NOMO-1 (cell line): ENCODE results near the gene NDUFA13.

ENCODE experiments used
- DNase-seq, 2 experiments: peaks; one replicate each; lab custom pipeline; 2025; ENCODE audit not compliant: unreplicated experiment in 2 of 2; lab: John Stamatoyannopoulos, UW

The NDUFA13 gene

DNA sequence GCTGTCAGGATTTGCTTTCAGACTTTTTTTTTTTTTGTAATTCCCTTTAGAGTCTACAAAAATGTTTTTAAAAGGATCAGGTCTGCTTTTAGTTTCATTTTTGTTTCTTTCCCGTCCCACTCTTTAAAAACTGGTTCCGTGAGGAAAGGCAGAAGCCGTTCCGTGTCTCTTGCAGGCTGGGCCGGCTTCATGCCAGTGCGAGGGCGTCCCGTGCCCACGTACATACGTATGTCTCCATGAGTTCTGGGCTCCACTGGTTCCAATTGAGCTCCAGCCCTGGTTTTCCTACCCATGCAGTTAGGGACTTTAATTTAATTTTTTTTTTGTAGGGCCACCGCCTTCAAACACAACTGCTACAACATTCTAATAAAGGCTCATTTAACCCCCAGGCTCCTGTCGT, 9.4 kb upstream of the NDUFA13 start:
- DNase-seq: no peak

DNA sequence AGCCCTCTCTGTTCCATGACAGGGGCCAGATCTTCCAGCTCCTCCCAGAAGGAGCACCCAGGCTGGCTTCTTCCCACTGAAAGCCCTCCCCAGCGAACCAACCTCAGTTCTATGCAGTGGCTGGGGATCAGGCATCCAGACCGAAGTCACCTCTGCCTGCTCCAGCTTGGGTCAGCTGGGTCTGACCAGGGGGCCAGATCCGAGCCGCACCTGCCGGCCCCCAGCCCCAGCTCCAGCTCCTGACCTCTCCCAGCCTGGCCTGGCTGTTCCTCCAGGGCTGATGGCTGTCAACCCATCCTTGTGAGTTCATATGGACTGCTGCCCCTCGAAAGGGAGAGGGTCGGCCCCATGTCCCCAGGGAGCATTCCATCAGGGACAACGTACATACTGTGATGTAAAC, 8.7 kb upstream of the NDUFA13 start:
- no peak for DNase-seq

DNA sequence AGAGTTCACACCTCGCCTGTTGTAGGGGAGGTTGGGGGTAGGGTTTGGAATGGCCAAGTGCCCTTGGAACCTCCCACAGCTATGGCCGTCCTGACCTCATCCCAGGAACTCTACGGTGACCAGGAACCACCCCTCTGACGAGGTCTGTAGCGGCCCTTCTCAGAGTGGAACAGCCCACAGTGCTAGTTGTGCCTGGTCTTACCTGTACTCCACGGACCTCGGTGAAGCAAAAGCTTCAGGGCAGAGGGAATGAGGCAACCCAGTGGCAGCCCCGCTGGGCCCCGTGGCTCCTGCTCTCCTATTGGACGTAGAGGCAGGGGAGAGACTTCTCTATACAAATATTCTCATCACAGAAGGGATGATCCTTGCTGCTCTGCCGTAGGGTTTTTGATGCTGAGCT, 7.8 kb upstream of the NDUFA13 start:
- no peak for DNase-seq

DNA sequence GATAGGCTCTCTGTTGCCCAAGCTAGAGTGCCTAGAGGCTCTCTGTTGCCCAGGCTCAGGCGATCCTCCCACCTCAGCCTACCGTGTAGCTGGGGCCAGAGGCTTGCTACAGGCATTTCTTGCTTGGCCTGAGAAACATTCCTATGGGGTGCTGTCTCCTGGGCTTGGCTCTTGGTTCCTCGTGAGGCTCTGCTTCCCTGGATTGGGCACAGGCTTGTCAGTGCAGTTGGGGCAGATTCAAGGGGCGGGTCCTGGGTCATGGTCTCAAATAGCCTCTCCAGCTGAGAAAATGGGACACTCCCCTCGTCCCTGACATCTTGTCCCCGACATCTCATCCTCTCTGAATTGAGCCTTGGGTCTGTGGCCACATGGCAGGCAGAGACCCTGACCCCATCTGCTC, 5.6 kb upstream of the NDUFA13 start:
- DNase-seq: no peak

DNA sequence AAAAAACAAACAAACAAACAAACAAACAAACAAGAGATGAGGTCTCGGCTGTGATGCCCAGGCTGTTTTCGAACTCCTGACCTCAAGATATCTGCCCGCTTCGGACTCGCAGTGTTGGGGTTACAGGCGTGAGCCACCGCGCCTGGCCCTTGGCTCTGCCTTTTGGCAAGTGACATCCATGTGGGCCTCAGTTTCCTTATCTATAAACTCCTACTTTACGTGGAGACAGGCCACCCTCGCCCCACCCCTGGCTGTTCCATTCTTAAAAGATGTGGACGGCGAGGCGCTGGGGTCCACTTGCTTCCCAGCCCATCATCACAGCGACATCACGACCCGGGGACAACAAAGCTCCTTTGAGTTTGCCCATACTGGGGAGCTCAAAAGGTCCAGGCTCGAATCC, 2.3 kb upstream of the NDUFA13 start:
- no peak for DNase-seq

DNA sequence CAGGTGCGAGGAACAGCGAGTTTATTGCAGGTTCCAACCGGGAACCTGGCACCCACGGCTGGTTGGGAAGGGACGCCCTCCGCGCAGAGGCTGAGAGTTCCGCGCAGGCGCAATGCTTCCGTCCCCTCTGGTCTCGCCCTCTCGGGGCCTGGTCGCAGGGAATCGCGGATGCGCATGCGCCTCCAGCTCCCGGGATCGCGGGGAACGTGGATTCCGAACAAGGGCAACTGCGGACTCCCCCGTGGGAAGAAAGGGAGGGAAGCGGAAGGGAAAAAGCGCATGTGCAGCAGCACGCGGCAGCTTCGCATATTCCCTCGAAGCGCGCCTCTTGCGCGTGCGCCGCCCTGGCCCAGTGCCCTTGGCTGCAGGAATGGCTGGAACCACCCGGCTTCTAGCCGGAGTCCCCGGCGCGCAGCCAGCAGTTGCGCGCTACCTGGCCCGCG, 1.8 kb upstream of the NDUFA13 start:
- DNase-seq: no peak

DNA sequence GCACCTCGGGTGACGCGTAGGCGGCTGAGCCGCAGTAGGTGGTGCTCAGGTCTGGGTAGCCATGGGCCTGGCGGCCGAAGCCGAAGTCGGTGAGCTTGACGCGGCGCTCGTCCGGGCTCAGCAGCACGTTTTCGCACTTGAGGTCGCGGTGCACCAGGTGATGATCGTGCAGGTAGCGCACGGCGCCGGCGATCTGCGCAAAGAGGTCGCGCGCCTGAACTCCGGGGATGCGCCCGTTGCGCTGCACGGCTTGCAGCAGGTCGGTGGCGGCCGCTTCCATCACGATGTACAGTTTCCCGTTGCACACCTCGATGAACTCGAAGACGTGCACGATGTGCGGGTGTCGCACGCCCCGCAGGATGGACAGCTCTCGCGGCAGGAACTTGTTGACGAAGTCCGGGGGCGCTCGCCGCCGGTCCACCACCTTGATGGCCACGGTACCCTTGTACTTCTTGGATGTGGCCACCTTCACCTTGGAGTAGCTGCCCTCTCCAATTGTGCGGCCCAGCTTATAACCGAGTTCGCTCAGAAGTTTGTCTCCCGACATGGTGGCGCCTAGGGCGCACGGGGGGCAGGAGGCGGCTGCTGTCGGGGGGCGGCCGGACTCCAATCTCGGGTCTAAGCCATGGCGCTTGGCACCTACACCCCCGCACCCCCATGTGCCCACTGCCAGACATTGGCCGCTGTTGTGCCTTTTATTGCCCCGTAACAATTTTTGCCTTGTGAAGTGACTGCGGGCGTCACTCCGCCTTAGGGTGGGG, 964 bp upstream of the NDUFA13 start, which contains the start of gene TSSK6:
Gene TSSK6, minus strand, starts transcription at position 668 of the 761 bp plus-strand sequence. Its CDS starts 121 bp downstream, at position 547.
- DNase-seq: no peak

DNA sequence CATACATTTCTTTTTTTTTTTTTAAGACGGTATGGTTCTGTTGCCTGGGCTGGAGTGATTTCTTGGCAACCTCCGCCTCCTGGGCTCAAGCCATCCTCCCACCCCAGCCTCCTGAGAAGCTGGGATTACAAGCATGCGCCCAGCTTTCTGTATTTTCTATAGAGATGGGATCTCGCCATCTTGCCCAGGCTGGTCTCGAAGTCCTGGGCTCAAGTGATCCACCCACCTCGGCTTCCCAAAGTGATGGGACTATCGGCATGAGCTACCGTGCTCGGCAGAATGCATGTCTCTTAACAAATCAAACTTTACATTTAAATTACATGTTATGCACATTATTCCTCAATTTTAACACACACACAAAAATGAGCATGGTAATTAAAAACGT, 1.2 kb downstream of the NDUFA13 start:
- no peak for DNase-seq

DNA sequence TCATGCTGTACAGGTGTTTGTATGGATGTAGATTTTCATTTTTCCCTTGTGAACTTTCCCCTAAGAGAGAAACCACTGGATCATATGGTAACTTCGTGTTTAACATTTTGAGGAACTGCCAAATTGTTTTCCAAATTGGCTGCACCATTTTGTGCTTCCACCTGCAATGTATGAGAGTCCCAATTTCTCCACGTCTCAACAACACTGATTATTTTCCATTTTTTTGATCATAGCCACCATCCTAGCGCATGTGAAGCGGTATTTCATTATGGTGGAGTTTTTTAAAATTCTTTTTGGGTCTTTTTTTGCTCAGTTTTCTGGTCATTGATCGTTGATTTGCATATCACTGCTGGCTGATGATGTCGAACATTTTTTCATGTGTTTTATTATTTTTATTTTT, 5.0 kb downstream of the NDUFA13 start:
- DNase-seq: no peak

DNA sequence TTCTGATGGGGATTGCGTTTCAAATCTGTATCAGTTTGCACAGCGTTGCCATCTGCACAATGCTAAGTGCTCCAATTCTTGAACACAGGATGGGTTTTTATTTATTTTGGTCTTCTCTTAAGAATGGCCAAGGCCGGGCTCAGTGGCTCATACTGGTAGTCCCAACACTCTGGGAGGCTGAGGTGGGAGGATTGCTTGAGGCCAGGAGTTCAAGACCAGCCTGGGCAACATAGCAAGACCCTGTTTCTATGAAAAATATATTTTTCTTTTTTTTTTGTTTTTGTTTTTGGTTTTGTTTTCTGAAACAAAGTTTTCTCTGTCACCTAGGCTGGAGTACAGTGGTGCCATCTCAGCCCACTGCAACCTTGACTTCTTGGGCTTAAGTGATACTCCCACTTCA, 7.2 kb downstream of the NDUFA13 start:
- DNase-seq: no peak

DNA sequence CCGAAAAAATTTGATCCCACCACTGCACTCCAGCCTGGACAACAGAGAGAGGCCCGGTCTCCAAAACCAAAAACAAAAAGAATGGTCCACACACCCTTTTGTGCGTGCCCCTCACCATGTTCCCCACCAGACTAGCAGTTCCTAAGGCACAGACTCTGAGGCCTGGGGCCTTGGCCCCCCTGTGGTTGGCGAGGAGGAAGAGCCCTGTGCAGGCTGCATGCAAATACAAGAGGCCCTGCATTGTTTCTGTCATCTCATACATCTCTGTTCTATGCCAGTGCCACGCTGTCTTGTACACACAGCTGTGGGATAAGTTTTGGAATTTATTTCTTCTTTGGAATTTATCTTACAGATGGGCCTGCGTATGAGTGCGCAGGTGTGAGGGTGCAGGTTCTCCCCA, 8.0 kb downstream of the NDUFA13 start:
- DNase-seq: no peak

DNA sequence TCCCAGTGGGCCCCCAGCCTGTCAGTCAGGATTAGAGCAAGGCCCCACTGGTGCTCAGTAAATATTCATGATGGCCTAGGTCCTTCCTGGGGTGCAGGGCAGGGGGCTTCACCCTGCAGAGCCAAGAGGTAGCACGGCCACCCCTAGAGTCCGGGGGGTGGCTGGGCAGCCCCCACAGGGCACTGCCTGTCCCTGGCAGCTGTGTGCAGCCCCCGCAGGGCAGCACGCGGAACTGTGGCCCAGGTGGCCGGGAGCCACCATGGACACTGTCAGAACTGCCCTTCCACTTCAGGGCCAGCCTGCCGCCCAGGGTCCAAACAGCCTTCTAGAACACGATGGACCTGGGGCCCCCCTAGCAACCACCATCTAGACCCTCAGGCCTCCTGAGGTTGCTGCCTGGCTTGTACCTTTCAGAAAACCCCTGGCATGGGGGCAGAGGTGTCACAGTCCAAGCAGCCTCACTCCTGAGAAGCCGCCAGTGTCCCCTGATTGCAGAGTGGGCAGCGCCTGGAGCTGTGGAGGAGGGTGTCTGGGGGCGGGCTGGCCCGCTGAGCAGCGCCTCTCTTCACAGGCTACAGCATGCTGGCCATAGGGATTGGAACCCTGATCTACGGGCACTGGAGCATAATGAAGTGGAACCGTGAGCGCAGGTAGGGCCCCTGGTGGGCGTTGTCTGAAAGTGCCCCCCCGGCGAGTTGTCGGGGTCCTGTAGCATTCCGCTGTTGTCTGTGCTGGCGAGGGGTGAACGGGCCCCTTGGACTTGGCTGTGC, 9.8 kb downstream of the NDUFA13 start:
- no peak for DNase-seq

DNA sequence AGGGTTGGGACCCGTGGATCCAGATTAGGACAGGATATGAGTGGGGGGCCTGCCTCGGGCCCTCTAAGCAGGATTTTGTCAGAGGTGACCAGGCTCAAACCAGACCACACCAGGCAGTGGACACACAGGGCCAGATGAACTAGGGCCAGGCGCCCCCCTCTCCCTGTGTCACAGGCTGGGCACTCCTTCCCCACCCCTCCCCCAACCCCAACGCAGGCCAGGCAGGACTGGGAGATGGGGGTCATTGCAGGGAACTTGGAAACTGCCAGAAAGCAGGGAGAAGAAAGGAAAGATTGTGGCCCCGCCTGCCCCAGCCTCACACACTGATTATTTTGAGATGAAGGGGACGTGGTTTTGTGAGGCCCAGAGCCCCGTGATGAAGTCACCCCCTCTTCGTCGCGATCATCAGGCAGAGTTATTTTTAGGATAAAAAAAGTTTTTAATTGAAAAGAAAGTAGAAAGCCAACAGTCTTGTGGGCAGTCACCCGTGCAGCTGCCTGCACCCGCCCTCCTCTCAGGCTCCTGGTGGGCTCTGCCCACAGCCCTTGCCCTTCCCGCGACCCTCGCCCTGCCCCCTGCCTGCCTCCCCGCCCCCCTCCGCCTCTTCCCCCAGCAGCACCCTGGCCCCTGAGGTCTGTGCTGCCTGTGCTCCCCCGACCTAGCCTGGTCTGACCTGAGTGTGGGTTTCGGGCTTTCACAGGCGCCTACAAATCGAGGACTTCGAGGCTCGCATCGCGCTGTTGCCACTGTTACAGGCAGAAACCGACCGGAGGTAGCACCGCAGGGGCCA, 10.8 kb downstream of the NDUFA13 start:
- no peak for DNase-seq

DNA sequence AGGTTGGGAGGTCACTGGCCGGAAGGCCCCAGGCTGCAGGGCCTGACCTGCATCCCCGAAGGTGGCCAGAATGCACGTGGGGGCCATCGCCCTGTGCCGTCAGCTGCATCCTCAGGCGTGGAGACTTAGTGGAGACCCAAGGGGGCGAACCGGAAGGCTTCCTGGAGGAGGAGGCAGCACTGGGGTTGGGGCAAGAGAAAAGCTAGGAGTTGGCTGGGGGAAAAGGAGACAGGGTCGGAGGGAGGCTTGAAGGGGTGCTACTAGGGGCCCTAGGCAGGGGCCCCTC, 11.3 kb downstream of the NDUFA13 start:
- no peak for DNase-seq

DNA sequence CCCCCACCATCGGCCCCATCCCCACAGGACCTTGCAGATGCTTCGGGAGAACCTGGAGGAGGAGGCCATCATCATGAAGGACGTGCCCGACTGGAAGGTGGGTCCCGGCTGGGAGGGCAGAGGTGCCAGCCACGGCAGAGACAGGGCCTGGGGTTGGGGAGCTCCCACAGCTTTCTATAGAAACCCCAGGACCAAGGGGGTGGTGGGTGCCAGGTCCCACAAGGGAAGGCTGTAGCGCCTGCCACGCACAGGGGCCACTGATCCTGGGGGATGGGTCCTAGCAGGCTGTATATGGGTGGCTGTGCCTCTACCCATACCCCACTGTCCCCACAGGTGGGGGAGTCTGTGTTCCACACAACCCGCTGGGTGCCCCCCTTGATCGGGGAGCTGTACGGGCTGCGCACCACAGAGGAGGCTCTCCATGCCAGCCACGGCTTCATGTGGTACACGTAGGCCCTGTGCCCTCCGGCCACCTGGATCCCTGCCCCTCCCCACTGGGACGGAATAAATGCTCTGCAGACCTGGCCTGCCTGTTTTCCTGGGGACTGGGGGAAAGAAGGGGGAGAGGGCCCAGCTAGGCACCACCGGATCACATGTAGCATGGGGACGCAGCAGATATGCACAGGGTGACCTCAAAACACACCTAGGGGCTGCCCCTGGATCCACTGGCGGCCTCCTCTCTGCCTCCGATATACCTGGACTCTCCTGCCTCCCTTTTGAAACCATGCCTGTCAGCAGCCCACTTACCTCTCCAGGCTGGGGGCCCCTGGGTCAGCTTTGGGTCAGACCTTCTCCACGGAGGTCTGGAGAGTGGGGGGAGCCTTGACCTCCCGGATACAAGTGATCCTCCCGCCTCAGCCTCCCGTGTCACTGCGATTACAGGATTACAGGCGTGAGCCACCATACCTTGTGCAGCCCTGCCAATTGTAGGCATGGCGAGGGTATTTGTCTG, 11.9 kb downstream of the NDUFA13 start:
- no peak for DNase-seq

DNA sequence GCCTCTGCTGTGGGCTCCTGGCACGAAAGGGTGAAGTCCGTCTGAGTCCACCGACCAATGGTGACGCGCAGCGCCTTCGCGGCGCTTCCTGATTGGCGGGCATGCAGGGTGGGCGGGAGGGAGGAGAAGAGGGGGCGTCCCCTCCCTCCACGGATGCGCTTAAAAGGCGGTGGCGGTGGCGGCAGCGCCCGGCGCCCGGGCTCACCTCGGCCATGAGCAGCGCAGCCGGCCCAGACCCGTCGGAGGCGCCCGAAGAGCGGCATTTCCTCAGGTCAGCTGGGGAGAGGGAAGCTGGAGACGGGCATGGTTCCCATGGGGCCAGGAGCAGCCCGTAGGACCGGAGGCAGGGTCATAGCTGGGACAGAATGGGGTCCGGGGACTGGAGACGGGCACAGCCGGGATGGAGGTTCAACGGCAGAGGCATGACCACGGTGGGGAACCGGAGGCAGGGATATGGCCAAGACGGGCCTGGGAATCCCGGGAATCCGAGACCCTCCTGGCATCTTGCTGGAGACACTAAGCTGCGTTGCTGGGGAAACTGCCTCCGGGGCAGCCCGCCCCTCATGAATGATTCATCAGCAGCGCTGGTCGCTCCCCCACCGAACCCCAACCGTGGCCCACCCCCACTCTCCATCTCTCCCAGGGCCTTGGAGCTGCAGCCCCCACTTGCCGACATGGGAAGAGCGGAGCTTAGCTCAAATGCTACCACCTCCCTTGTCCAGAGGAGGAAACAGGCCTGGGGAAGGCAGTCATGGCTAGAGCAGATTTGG, 12.9 kb downstream of the NDUFA13 start, which contains the start of gene YJEFN3:
Gene YJEFN3, plus strand, starts transcription at position 191 of the 770 bp plus-strand sequence. Its CDS starts 22 bp downstream, at position 213.
- DNase-seq: no peak

DNA sequence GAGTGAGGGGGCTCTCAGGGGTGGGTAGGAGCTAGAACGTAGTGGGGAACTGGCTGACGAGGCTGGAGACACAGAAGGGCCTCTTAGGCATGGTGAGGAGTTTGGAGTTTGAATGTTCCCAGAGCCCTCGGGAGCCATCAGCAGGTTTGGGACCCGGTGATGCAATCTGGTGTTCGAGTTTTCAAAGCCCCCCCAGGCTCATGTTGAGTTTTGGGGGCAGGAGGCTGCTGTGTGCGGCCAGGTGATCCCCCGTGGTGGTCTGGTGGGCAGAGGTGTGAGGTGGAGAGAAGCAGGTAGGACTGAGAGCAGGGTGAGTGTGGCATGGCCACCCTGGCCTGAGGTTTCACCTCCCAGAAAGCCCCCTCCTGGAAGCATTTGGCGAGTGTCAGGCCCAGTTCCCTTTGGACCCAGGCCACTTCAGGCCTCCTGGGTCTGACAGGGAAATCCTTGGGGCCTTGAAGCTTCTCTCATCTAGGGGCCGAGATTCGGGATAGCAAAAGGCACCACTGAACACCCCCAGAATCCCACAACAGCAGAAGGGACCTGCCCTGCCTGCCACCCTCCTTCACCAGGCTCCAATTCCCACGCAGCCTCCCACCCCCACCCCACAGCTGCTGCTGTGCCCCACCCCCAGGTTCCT, 13.9 kb downstream of the NDUFA13 start:
- DNase-seq: no peak

DNA sequence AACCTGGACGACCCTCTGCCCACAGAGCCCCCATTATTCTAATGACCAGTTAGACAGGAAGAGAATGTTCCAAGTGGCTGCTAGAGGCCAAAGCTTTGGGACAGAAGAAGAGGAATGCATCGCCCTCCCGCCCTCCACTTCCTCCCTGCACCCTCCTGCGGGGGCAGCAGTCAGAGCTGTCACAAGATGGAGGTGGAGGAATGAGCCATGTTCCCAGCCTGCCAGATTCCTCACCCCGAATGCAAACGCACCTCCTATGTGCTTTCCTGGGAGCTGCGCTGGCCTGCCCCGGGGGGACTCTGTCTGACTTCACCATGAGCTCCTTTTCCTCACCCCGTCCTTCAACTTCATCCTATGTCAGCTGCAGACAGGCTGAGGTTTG, 14.4 kb downstream of the NDUFA13 start:
- no peak for DNase-seq

DNA sequence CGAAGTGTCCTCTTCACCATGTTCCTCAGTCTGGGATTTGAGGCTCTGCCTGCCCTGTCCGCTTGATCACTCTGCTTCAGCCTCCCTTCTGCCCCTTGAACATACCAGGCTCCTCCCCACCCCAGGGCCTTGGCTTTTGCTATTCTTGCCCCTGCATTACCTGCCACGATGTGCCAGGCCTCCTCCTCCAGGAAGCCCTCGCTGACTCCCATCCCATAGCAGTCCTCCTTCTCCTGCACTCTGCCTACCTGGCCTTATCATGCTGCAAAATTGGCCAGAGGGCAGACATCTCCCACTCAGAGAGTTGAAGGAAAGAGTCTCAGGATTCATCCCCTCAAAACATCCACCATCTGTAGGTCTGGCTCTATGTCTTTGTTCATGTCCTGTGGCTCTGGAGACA, 14.9 kb downstream of the NDUFA13 start:
- DNase-seq: no peak
